Calu3 (cell line): ENCODE results near the gene TMIE. TPM values are rescaled to one million over a fixed set of nuclear protein-coding genes. Genes with fewer than 3 reads are reported as not detected.

Source experiments
- BruUV-seq: library from RNA; stranded (reverse); fragments of 400-500 nt; replicated peaks from 2 replicates; lab custom pipeline; 2021; lab: Mats Ljungman, UMichigan
- CTCF ChIA-PET: fragments of 300-600 bp; sonication (Branson Sonifier 250); formaldehyde crosslinking; loops from one replicate; lab custom pipeline; 2022; ENCODE audit warnings: antibody characterized with exemption; lab: Charles Lee
- DNase-seq: peaks from one replicate; pipeline ENCODE4 v3.0.0; 2022
- H3K27ac Mint-ChIP-seq: one replicate; pipeline ENCODE4 v1.8.0; 2022; ENCODE audit warnings: mixed read lengths; ENCODE audit not compliant: unreplicated experiment
- H3K27me3 Mint-ChIP-seq: one replicate; pipeline ENCODE4 v1.8.0; 2022; ENCODE audit warnings: mixed read lengths; ENCODE audit not compliant: unreplicated experiment
- H3K36me3 Mint-ChIP-seq: one replicate; pipeline ENCODE4 v1.8.0; 2022; ENCODE audit warnings: mild to moderate bottlenecking, moderate library complexity, mixed read lengths; ENCODE audit not compliant: insufficient read depth, unreplicated experiment
- H3K4me1 Mint-ChIP-seq: one replicate; pipeline ENCODE4 v1.8.0; 2022; ENCODE audit warnings: mild to moderate bottlenecking, low read depth, mixed read lengths; ENCODE audit not compliant: unreplicated experiment
- H3K4me3 Mint-ChIP-seq: one replicate; pipeline ENCODE4 v1.8.0; 2022; ENCODE audit warnings: mild to moderate bottlenecking, low read depth, moderate library complexity, mixed read lengths; ENCODE audit not compliant: unreplicated experiment
- H3K9me3 Mint-ChIP-seq: one replicate; pipeline ENCODE4 v1.8.0; 2022; ENCODE audit warnings: low read depth, mixed read lengths; ENCODE audit not compliant: unreplicated experiment
- intact Hi-C: fragments of 100-400 bp; cut with micrococcal nuclease; formaldehyde crosslinking; loops from one replicate; pipeline ENCODE4 v1.10.0; 2022; ENCODE audit not compliant: unreplicated experiment
- total RNA-seq: library from RNA; stranded (reverse); gene quantifications from 2 replicates; pipeline ENCODE4 v1.2.3, GENCODE V29; 2022
- TF ChIP-seq, protein P1 (sequence below): fragments of 200-600 bp; IDR thresholded peaks from one replicate; pipeline ENCODE4 v1.8.0; 2022; ENCODE audit warnings: antibody characterized with exemption; ENCODE audit not compliant: unreplicated experiment

The TMIE gene
- total RNA-seq, 1 experiment from 2014 or later, result 0.26 TPM

DNA sequence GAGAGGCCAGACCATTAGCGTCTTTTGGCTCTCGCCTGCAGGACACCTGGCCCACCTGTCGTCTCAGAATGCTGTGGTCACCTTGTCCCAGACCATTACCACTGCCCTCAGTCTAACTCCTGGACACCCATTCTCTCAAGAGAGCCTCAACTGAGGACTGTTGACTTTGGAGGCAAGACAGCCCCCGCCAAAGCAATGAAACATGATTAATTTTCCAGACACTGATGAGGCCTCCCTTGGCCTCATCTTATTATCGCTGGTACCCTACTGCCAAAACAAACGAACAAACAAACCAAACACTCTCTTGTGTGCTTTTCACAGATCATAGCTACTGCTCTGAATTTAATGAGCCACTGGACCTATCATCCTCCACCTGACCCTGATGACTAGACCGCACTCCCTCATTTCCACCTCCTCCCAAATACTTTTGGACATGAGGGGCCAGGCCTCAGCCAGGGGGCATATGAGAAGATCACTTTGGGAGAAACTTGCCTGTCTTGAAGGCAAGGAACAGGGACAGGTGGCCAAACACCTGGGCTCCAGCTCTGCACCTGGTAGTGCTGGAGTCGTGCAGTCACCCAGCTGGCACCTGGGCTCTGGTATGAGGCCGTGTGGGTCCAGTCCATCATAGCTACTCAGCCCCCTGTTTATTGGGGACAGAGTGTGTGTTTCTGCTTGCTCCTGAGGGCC, 35.3 kb upstream of the TMIE start:
- no peak overlapping the region for H3K4me3 Mint-ChIP-seq

DNA sequence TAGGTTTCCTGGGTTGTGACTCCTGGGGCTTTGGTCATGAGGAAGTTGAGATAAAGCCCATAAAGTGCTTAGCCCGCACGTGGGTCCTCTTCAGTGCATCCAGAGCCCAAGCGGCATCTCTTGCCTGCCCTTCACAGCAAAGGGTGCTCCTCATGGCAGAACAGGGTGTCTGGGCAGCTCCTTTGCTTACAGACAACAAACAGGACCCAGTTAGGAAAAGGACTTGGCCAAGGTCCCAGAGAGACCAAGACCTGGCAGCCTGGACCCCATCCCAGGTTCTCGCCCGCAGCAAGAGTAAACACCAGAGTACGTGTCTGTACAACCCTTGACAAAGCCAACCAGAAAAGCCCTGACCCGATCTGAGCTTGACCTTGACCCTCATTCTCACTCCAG, 34.7 kb upstream of the TMIE start:
- peaks cover 39% of the 10 kb centered on the region for H3K27me3 Mint-ChIP-seq
- no peak overlapping the region for H3K4me3 Mint-ChIP-seq
- TF ChIP-seq, protein P1, sequence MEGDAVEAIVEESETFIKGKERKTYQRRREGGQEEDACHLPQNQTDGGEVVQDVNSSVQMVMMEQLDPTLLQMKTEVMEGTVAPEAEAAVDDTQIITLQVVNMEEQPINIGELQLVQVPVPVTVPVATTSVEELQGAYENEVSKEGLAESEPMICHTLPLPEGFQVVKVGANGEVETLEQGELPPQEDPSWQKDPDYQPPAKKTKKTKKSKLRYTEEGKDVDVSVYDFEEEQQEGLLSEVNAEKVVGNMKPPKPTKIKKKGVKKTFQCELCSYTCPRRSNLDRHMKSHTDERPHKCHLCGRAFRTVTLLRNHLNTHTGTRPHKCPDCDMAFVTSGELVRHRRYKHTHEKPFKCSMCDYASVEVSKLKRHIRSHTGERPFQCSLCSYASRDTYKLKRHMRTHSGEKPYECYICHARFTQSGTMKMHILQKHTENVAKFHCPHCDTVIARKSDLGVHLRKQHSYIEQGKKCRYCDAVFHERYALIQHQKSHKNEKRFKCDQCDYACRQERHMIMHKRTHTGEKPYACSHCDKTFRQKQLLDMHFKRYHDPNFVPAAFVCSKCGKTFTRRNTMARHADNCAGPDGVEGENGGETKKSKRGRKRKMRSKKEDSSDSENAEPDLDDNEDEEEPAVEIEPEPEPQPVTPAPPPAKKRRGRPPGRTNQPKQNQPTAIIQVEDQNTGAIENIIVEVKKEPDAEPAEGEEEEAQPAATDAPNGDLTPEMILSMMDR, result no peak
- peaks cover 11% of the 10 kb centered on the region for H3K36me3 Mint-ChIP-seq
- intact Hi-C loops, result no loop called here
- H3K27ac Mint-ChIP-seq, result peak overlapping the region; percentile 37
- no TSS peak for BruUV-seq
- no peak for DNase-seq
- CTCF ChIA-PET, result no interaction called here
- no peaks in the 10 kb centered on the region for H3K9me3 Mint-ChIP-seq
- no peaks in the 10 kb centered on the region for H3K4me1 Mint-ChIP-seq

More for the DNA sequence above, 35.3 kb upstream of the TMIE start:
- H3K27me3 Mint-ChIP-seq, result peaks cover 41% of the 10 kb centered on the region
- H3K36me3 Mint-ChIP-seq, result peaks cover 11% of the 10 kb centered on the region
- intact Hi-C loops, result no loop called here
- H3K9me3 Mint-ChIP-seq, result no peaks in the 10 kb centered on the region
- DNase-seq, result no peak
- no TSS peak for BruUV-seq
- CTCF ChIA-PET, result no interaction called here
- TF ChIP-seq, protein P1, result no peak
- H3K4me1 Mint-ChIP-seq, result no peaks in the 10 kb centered on the region
- no peak overlapping the region for H3K27ac Mint-ChIP-seq

DNA sequence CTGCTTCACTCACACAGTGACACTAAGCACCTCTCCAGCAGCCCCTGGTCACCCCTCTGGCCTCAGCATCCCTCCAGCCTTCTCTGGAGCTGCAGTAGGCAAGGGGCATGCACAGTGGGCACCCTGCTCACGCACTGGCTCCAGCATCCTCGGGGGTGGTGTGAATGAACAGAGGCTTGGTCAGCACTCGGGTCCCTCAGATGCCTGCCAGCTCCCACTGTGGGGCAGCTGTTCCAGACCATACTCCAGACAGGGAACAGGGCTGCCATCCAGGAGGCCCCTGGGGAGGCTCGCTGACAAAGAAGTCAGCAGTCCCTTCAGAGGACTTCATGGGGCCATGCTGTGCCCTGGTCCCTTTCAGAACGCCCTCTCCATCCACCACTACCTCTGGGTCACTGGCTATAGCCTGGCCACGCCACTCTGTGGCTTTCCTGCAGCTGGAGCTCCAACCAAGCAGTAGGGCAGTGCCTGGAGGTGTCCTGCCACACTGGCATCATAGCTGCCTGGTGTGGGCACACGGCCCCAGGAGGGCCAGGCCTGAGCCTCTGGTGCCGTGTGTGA, 34.1 kb upstream of the TMIE start:
- no peak overlapping the region for H3K4me3 Mint-ChIP-seq
- no peaks in the 10 kb centered on the region for H3K4me1 Mint-ChIP-seq
- CTCF ChIA-PET, result no interaction called here
- TF ChIP-seq, protein P1, result no peak
- H3K9me3 Mint-ChIP-seq, result no peaks in the 10 kb centered on the region
- peaks cover 11% of the 10 kb centered on the region for H3K36me3 Mint-ChIP-seq
- no peak for DNase-seq
- peak overlapping the region; percentile 37 for H3K27ac Mint-ChIP-seq
- no TSS peak for BruUV-seq
- intact Hi-C loops, result no loop called here
- peaks cover 32% of the 10 kb centered on the region for H3K27me3 Mint-ChIP-seq

DNA sequence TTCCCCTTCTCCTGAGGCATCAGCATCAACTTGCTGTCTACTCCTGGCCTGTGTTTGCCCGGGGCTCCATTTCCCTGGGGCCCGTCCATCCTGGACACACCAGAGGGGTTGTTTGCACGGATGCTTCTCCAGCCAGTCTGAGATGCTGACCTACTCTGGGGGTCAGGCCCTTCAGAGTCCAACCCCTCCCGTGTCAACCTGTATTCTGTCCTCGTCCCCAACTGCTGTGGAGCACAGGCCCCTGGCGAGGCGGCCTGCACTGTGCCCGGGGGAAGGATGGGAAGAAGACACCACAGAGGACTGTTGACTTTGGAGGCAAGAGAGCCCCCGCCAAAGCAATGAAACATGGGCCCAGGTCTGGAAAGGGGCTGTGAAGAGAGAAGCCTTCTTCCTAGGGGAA, 33.5 kb upstream of the TMIE start:
- H3K4me1 Mint-ChIP-seq, result no peaks in the 10 kb centered on the region
- BruUV-seq, result no TSS peak

More for the DNA sequence above, 33.5 kb upstream of the TMIE start:
- CTCF ChIA-PET, result no interaction called here
- Mint-ChIP-seq H3K4me3 (no peak overlapping the region), H3K27ac (no peak overlapping the region), H3K27me3 (peaks cover 27% of the 10 kb centered on the region), H3K9me3 (no peaks in the 10 kb centered on the region), H3K36me3 (peaks cover 11% of the 10 kb centered on the region)
- TF ChIP-seq, protein P1, result no peak
- DNase-seq, result no peak
- intact Hi-C loops, result no loop called here
